Testis (tissue), 2 donors: ENCODE results near the gene KLRC4.
"Not testable (repeated sequence)": the region's sequence is repeated elsewhere in the genome, so short reads cannot be mapped to it uniquely, and the experiment has no call there.

ENCODE experiments used
- POLR2A ChIP-seq: fragments of 450-650 bp; IDR thresholded peaks from one replicate; pipeline ENCODE4 v1.6.1; 2017; ENCODE audit warnings: antibody characterized with exemption, mild to moderate bottlenecking, moderate library complexity
- TF ChIP-seq, protein P1 (sequence below), 3 experiments: fragments of 450-650 bp in 2 of 3; fragments of 200-600 bp in 1 of 3; sonication (generic) in 1 of 3; IDR thresholded peaks; one replicate each; pipeline ENCODE4 v1.5.1; 2016 to 2019; ENCODE audit warnings: antibody characterized with exemption in 3 of 3, mild to moderate bottlenecking in 2 of 3, moderate library complexity in 1 of 3

DNA sequence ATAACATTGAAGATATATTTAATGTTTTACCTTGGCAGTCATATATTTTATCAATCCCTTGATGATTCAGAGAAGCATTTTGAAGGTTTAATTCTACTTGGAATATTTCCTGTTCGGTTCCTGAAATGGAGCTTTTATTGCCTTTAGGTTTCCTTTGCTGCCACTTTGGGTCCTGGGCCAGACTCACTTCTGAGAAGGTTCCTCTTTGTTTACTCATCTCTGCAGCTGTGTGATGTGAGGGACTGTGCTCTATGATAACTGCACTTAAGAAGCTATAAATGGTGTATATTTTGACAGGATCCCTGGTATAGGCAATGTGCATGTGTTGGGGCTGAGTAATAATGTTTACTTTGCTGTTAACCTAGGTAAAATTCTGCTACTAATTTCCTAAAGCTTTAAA is 10.8 kb upstream of the KLRC4 start, which contains the start of gene KLRC3:
- TF ChIP-seq, protein P1, sequence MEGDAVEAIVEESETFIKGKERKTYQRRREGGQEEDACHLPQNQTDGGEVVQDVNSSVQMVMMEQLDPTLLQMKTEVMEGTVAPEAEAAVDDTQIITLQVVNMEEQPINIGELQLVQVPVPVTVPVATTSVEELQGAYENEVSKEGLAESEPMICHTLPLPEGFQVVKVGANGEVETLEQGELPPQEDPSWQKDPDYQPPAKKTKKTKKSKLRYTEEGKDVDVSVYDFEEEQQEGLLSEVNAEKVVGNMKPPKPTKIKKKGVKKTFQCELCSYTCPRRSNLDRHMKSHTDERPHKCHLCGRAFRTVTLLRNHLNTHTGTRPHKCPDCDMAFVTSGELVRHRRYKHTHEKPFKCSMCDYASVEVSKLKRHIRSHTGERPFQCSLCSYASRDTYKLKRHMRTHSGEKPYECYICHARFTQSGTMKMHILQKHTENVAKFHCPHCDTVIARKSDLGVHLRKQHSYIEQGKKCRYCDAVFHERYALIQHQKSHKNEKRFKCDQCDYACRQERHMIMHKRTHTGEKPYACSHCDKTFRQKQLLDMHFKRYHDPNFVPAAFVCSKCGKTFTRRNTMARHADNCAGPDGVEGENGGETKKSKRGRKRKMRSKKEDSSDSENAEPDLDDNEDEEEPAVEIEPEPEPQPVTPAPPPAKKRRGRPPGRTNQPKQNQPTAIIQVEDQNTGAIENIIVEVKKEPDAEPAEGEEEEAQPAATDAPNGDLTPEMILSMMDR (IDR thresholded peaks at IDR 0.05), result not testable (repeated sequence)
- TF ChIP-seq POLR2A, result not testable (repeated sequence)
